K562 treated with DMSO at 1 percent for 4 hours (cell line): ENCODE results near the gene LEF1. TPM values are rescaled to one million over a fixed set of nuclear protein-coding genes. Genes with fewer than 3 reads are reported as not detected.

Experiments
- total RNA-seq: library from RNA; unstranded; fragments of 300-600 nt; gene quantifications from 2 replicates; pipeline ENCODE4 v1.2.3, GENCODE V29; 2022; ENCODE audit not compliant: insufficient read depth

Gene LEF1
- 3.2 and 7.8 TPM in 2 replicates for total RNA-seq

GRCh38 chr4:108168671-108169523 lies at the start of gene LEF1:
TSS of gene LEF1 (minus strand) at chr4:108168932. CDS start at chr4:108167767, 1,165 bp downstream.

Other genes starting within 250 kb of the LEF1 start
- 0.23 and 0.29 TPM in 2 replicates for gene CYP2U1, start 237.4 kb downstream of the LEF1 start, total RNA-seq
- 46.1 and 52.7 TPM in 2 replicates for gene HADH, start 179.0 kb downstream of the LEF1 start, total RNA-seq